ENCODE results near the gene FER1L5.

DNA sequence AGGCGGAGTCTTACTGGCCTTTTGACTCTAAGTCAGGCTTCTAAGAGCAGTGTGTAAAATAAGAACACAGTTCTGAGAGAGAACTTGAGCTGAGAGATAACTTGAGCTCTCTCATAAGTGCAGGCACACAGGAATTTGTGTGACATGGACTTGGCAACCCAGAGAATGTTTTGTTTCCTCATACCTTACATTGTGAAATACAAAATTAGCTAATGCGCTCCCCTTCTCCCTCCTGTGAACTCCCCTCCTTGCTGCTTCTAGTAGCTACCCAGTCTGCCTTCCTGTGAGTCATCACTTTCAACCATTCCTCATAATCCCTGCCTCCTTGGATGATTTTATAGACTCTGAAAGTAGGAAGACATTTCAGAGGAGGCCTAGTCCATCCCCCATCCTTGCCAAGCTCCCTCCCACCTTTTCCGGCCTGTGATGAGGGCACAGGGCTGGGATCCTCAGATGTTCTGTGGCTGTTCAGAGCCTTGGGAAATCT lies 22.6 kb downstream of the FER1L5 start:
- TF ChIP-seq, protein P1, sequence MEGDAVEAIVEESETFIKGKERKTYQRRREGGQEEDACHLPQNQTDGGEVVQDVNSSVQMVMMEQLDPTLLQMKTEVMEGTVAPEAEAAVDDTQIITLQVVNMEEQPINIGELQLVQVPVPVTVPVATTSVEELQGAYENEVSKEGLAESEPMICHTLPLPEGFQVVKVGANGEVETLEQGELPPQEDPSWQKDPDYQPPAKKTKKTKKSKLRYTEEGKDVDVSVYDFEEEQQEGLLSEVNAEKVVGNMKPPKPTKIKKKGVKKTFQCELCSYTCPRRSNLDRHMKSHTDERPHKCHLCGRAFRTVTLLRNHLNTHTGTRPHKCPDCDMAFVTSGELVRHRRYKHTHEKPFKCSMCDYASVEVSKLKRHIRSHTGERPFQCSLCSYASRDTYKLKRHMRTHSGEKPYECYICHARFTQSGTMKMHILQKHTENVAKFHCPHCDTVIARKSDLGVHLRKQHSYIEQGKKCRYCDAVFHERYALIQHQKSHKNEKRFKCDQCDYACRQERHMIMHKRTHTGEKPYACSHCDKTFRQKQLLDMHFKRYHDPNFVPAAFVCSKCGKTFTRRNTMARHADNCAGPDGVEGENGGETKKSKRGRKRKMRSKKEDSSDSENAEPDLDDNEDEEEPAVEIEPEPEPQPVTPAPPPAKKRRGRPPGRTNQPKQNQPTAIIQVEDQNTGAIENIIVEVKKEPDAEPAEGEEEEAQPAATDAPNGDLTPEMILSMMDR (conservative IDR thresholded peaks at IDR 0.05; ENCODE audit: low read depth in 2 of 2), result no peak
- TF ChIP-seq POLR2AphosphoS5 (IDR thresholded peaks at IDR 0.05; ENCODE audit: low read depth), result no peak
- TF ChIP-seq EZH2 (IDR thresholded peaks at IDR 0.05; ENCODE audit: low read depth, unreplicated experiment), result no peak
- TF ChIP-seq, protein P2, sequence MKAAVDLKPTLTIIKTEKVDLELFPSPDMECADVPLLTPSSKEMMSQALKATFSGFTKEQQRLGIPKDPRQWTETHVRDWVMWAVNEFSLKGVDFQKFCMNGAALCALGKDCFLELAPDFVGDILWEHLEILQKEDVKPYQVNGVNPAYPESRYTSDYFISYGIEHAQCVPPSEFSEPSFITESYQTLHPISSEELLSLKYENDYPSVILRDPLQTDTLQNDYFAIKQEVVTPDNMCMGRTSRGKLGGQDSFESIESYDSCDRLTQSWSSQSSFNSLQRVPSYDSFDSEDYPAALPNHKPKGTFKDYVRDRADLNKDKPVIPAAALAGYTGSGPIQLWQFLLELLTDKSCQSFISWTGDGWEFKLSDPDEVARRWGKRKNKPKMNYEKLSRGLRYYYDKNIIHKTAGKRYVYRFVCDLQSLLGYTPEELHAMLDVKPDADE (IDR thresholded peaks at IDR 0.05), result no peak
- no peak for TF ChIP-seq CREB1 (CRISPR knock-in tag; IDR thresholded peaks at IDR 0.05; ENCODE audit: low read depth)
- TF ChIP-seq EZH2phosphoT487 (IDR thresholded peaks at IDR 0.05; ENCODE audit: unreplicated experiment), result no peak
- TF ChIP-seq, protein P3, sequence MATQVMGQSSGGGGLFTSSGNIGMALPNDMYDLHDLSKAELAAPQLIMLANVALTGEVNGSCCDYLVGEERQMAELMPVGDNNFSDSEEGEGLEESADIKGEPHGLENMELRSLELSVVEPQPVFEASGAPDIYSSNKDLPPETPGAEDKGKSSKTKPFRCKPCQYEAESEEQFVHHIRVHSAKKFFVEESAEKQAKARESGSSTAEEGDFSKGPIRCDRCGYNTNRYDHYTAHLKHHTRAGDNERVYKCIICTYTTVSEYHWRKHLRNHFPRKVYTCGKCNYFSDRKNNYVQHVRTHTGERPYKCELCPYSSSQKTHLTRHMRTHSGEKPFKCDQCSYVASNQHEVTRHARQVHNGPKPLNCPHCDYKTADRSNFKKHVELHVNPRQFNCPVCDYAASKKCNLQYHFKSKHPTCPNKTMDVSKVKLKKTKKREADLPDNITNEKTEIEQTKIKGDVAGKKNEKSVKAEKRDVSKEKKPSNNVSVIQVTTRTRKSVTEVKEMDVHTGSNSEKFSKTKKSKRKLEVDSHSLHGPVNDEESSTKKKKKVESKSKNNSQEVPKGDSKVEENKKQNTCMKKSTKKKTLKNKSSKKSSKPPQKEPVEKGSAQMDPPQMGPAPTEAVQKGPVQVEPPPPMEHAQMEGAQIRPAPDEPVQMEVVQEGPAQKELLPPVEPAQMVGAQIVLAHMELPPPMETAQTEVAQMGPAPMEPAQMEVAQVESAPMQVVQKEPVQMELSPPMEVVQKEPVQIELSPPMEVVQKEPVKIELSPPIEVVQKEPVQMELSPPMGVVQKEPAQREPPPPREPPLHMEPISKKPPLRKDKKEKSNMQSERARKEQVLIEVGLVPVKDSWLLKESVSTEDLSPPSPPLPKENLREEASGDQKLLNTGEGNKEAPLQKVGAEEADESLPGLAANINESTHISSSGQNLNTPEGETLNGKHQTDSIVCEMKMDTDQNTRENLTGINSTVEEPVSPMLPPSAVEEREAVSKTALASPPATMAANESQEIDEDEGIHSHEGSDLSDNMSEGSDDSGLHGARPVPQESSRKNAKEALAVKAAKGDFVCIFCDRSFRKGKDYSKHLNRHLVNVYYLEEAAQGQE (IDR thresholded peaks at IDR 0.05; ENCODE audit: unreplicated experiment), result no peak
- no peak for TF ChIP-seq JUNB (IDR thresholded peaks at IDR 0.05; ENCODE audit: unreplicated experiment)
- no peak for TF ChIP-seq STAT1 (IDR thresholded peaks at IDR 0.05; ENCODE audit: unreplicated experiment)
- no peak for TF ChIP-seq ZNF331 (CRISPR knock-in tag; IDR thresholded peaks at IDR 0.05; ENCODE audit: low read depth)
